Kidney (tissue), 14 donors: ENCODE measurements around the gene PID1. TPM values are rescaled to one million over a fixed set of nuclear protein-coding genes. Genes with fewer than 3 reads are reported as not detected.

Experiments
- DNase-seq, 5 donors: peaks; one replicate each; pipeline ENCODE4 v3.0.0-alpha.2; 2013 to 2020
- FAIRE-seq: peaks from 2 replicates; lab custom pipeline; 2012; peaks lifted over from hg19 to GRCh38; lab: Jason Lieb, UNC
- H3K27ac ChIP-seq, 2 donors: one replicate each; pipeline ENCODE4 v1.7.0; 2013; ENCODE audit warnings: low read depth in 2 of 2, low read length in 2 of 2, inconsistent platforms in 1 of 2
- H3K27me3 ChIP-seq: one replicate; pipeline ENCODE4 v1.7.1; 2013; ENCODE audit warnings: low read length, inconsistent platforms; ENCODE audit not compliant: control insufficient read depth, insufficient read depth
- H3K36me3 ChIP-seq, 3 donors: one replicate each; pipeline versions ENCODE4 v1.7.0 to v1.7.1; 2013; ENCODE audit warnings: low read length in 3 of 3, control low read depth in 1 of 3, inconsistent platforms in 1 of 3; ENCODE audit not compliant: insufficient read depth in 3 of 3, control insufficient read depth in 2 of 3
- H3K4me1 ChIP-seq, 3 donors: one replicate each; pipeline versions ENCODE4 v1.7.0 to v1.7.1; 2013; ENCODE audit warnings: low read length in 3 of 3, inconsistent platforms in 1 of 3, low read depth in 1 of 3; ENCODE audit not compliant: control insufficient read depth in 2 of 3, insufficient read depth in 2 of 3
- H3K4me3 ChIP-seq, 3 donors: one replicate each; pipeline versions ENCODE4 v1.7.0 to v1.8.1; 2013; ENCODE audit warnings: low read length in 3 of 3, control low read depth in 1 of 3, inconsistent platforms in 1 of 3
- H3K9ac ChIP-seq, 3 donors: one replicate each; pipeline versions ENCODE4 v1.7.0 to v1.7.1; 2013; ENCODE audit warnings: low read length in 3 of 3, control low read depth in 1 of 3, inconsistent platforms in 1 of 3
- H3K9me3 ChIP-seq, 3 donors: one replicate each; pipeline versions ENCODE4 v1.7.0 to v1.7.1; 2013; ENCODE audit warnings: low read length in 3 of 3, control low read depth in 1 of 3, inconsistent platforms in 1 of 3; ENCODE audit not compliant: control insufficient read depth in 2 of 3, insufficient read depth in 1 of 3
- intact Hi-C: fragments of 100-400 bp; cut with DNase I; formaldehyde crosslinking; loops from one replicate; pipeline ENCODE4 v1.11.1; 2022
- polyA plus RNA-seq: library from polyadenylated mRNA; stranded (reverse); fragments of 350-450 nt; fragmentation: Illumina TruSeq; extraction: RNeasy Lipid Tissue Mini Kit (QIAGEN cat#74804); gene quantifications from one replicate; pipeline ENCODE4 v1.2.3, GENCODE V29; 2014; ENCODE audit warnings: low read depth, low replicate concordance; ENCODE audit not compliant: insufficient read depth
- total RNA-seq: library from RNA; stranded (reverse); fragmentation: NEBNext Ultra II Directional; extraction: Animal tissue kit (Norgen Biotek cat#: 25700); gene quantifications from one replicate; pipeline ENCODE4 v1.2.1, GENCODE V29; 2021
- TF ChIP-seq, protein P1 (sequence below): IDR thresholded peaks from 3 replicates; pipeline ENCODE4 v1.5.1; 2012; ENCODE audit warnings: mild to moderate bottlenecking, moderate library complexity, borderline replicate concordance; ENCODE audit not compliant: insufficient read depth; ENCODE audit errors: extremely low read depth
- donor health status: control.
- donor health status: control.
- donor health status: control.
- donor health status: control.
- donor health status: control.
- donor health status: DM: yes; HTN: yes; CAD: no.
- donor health status: Normal renal cell carcinoma (clear cell type).

PID1 gene
- total and polyA plus RNA-seq, 2 donors from 2014 or later = 2.1 to 9.4 TPM

- DNase-seq = no peak
- Histone ChIP-seq H3K27ac (no peak overlapping the region), H3K4me3 (no peak overlapping the region), H3K9me3 (no peaks in the 10 kb centered on the region), H3K9ac (no peak overlapping the region), H3K4me1 (no peaks in the 10 kb centered on the region), H3K36me3 (no peaks in the 10 kb centered on the region), H3K27me3 (no peaks in the 10 kb centered on the region)
- no peak for FAIRE-seq
- intact Hi-C loops = no loop called here
- TF ChIP-seq, protein P1, sequence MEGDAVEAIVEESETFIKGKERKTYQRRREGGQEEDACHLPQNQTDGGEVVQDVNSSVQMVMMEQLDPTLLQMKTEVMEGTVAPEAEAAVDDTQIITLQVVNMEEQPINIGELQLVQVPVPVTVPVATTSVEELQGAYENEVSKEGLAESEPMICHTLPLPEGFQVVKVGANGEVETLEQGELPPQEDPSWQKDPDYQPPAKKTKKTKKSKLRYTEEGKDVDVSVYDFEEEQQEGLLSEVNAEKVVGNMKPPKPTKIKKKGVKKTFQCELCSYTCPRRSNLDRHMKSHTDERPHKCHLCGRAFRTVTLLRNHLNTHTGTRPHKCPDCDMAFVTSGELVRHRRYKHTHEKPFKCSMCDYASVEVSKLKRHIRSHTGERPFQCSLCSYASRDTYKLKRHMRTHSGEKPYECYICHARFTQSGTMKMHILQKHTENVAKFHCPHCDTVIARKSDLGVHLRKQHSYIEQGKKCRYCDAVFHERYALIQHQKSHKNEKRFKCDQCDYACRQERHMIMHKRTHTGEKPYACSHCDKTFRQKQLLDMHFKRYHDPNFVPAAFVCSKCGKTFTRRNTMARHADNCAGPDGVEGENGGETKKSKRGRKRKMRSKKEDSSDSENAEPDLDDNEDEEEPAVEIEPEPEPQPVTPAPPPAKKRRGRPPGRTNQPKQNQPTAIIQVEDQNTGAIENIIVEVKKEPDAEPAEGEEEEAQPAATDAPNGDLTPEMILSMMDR = no peak
Observed at GRCh38 chr2:229101314-229101713, 169.8 kb downstream of the PID1 start.

DNA sequence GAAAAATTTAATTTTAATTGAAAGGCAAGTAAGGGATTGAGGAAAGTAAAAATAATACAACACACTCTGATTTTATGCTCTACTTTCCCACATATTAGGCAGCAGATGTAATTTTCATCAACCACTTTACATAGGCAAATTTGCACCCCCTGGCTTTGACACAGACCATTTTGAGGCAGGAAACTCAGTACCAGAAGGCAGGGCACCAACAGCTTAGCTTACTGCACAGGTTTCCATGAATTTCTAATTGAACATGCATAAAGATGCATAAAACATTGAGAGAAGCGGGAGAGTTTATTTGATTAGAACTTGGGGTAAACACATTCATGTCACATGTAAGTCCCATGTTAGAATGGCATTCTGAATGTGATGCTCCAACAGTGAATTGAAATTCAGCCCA, 171.9 kb downstream of the PID1 start:
- Histone ChIP-seq H3K27me3 (no peaks in the 10 kb centered on the region), H3K9ac (no peak overlapping the region), H3K9me3 (no peaks in the 10 kb centered on the region), H3K27ac (no peak overlapping the region), H3K4me1 (no peaks in the 10 kb centered on the region), H3K4me3 (no peak overlapping the region), H3K36me3 (no peaks in the 10 kb centered on the region)
- FAIRE-seq = no peak
- intact Hi-C loops = no loop called here
- TF ChIP-seq, protein P1 = no peak
- no peak for DNase-seq

- no peak for FAIRE-seq
- intact Hi-C loops = no loop called here
Observed at GRCh38 chr2:229098801-229099200, 172.3 kb downstream of the PID1 start.

More at GRCh38 chr2:229098801-229099200, 172.3 kb downstream of the PID1 start:
- Histone ChIP-seq H3K36me3 (no peaks in the 10 kb centered on the region), H3K9me3 (no peaks in the 10 kb centered on the region), H3K27ac (no peak overlapping the region), H3K27me3 (no peaks in the 10 kb centered on the region), H3K4me1 (no peaks in the 10 kb centered on the region), H3K9ac (no peak overlapping the region), H3K4me3 (no peak overlapping the region)
- DNase-seq = no peak
- TF ChIP-seq, protein P1 = no peak
